ENCODE data around the gene SH3RF3. TPM values are rescaled to one million over a fixed set of nuclear protein-coding genes. Genes with fewer than 3 reads are reported as not detected.

Gene SH3RF3
- total RNA-seq, 1 experiment from 2014 or later: not detected

DNA sequence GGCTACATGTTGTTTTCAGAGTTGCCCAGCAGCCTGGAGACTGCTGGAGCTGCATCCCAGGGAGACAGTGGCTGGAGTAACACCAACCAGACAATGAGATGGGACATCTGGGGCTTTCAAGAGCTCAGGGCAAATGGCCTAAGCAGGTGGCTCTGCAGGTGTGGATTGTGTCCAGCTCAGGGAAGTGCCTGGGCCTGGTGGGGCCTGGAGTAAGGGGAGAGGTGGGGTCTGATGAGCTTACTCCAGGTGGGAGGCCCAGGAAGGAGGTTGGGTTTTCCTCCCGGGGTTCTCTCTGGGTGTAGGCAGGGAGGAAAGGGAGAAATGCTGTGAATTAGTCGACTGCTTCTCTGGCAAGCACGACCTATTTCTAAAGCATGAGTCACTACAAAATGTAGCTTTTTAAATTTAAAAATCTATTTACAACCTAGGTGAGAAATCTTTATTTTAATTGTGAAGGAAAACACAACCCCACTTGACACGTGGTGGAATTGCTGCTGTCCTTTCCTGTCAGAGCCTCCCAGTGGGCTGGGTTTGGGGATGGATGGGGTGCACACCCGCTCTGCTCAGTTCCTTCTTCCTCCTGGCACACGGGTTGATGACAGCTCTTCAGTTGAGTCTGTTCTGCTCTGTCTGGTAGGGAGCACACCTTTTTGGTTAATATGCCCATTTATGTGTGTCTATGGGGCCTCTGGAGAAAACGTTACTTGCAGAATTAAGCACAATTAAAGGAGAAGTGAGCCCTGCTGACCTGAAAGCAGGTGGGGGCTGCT, 81.6 kb downstream of the SH3RF3 start:
- RAD21 ChIA-PET (ENCODE audit: low non-redundant PET in 1 of 2, low total read pairs in 2 of 2, uncharacterized antibody in 2 of 2, unreplicated experiment in 2 of 2): no interaction called here
- POLR2A ChIA-PET: no interaction called here
- ATAC-seq (no peak), DNase-seq (ENCODE audit: low read depth, low spot score) (no peak)
- no peaks in the 10 kb centered on the region for H3K9me2 ChIP-seq (ENCODE audit: insufficient read depth)
- intact Hi-C loops (cut with micrococcal nuclease): no loop called here
- H4K20me1 ChIP-seq (ENCODE audit: insufficient read depth): no peaks in the 10 kb centered on the region
- no peaks in the 10 kb centered on the region for H3K9me3 ChIP-seq (ENCODE audit: control insufficient read depth in 1 of 2, insufficient read depth in 1 of 2, low read depth in 1 of 2, low read length in 2 of 2)
- no peak overlapping the region for H3K4me2 ChIP-seq (ENCODE audit: low read length)
- TF ChIP-seq, protein P1, sequence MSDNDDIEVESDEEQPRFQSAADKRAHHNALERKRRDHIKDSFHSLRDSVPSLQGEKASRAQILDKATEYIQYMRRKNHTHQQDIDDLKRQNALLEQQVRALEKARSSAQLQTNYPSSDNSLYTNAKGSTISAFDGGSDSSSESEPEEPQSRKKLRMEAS (IDR thresholded peaks at IDR 0.05): no peak
- no peak for TF ChIP-seq ELF1 (IDR thresholded peaks at IDR 0.05; ENCODE audit: borderline replicate concordance, low read depth)
- no peak for TF ChIP-seq TCF7L2 (IDR thresholded peaks at IDR 0.05; ENCODE audit: borderline replicate concordance, extremely low read depth, insufficient read depth, insufficient read length)
- TF ChIP-seq EZH2 (IDR thresholded peaks at IDR 0.05): no peak
- no peak for TF ChIP-seq POLR2AphosphoS5 (IDR thresholded peaks at IDR 0.05; ENCODE audit: low read depth, low read length)
- no peak overlapping the region for H2AFZ ChIP-seq (ENCODE audit: low read depth, low read length, poor library complexity, severe bottlenecking)
- H3K27me3 ChIP-seq (ENCODE audit: insufficient read depth, low read length): no peaks in the 10 kb centered on the region; the same call in 1 of the 2 replicates
- BruUV-seq (replicated peaks): no TSS peak
- H3K79me2 ChIP-seq (ENCODE audit: insufficient read depth, low read length): no peaks in the 10 kb centered on the region
- no peaks in the 10 kb centered on the region for H3K36me3 ChIP-seq (ENCODE audit: control insufficient read depth in 1 of 2, insufficient read depth in 2 of 2, low read length in 2 of 2)
- H3K9ac ChIP-seq (ENCODE audit: low read length): no peak overlapping the region
- no peak overlapping the region for H3K4me3 ChIP-seq (replicated peaks in 1 of 2; ENCODE audit: low read depth in 1 of 2, low read length in 2 of 2)
- CTCF ChIA-PET: no interaction called here
- H3K27ac ChIP-seq (ENCODE audit: low read depth, low read length): no peak overlapping the region
- peaks cover 15 to 22% of the 10 kb centered on the region in 2 experiments; a peak in 3 of 4 replicates for H3K4me1 ChIP-seq (ENCODE audit: control insufficient read depth in 1 of 2, insufficient read depth in 2 of 2, low read length in 2 of 2)

- DNase-seq (ENCODE audit: low read depth, low spot score): no peak
- Histone ChIP-seq H3K79me2 (ENCODE audit: insufficient read depth, low read length) (no peaks in the 10 kb centered on the region), H2AFZ (ENCODE audit: low read depth, low read length, poor library complexity, severe bottlenecking) (no peak overlapping the region), H3K9me3 (ENCODE audit: control insufficient read depth in 1 of 2, insufficient read depth in 1 of 2, low read depth in 1 of 2, low read length in 2 of 2) (no peaks in the 10 kb centered on the region), H4K20me1 (ENCODE audit: insufficient read depth) (no peaks in the 10 kb centered on the region), H3K36me3 (ENCODE audit: control insufficient read depth in 1 of 2, insufficient read depth in 2 of 2, low read length in 2 of 2) (no peaks in the 10 kb centered on the region), H3K4me1 (ENCODE audit: control insufficient read depth in 1 of 2, insufficient read depth in 2 of 2, low read length in 2 of 2) (peaks cover 15 to 22% of the 10 kb centered on the region in 2 experiments; a peak in 3 of 4 replicates), H3K27me3 (ENCODE audit: insufficient read depth, low read length) (no peaks in the 10 kb centered on the region; the same call in 1 of the 2 replicates), H3K4me2 (ENCODE audit: low read length) (no peak overlapping the region), H3K4me3 (replicated peaks in 1 of 2; ENCODE audit: low read depth in 1 of 2, low read length in 2 of 2) (no peak overlapping the region), H3K9ac (ENCODE audit: low read length) (no peak overlapping the region), H3K9me2 (ENCODE audit: insufficient read depth) (no peaks in the 10 kb centered on the region), H3K27ac (ENCODE audit: low read depth, low read length) (no peak overlapping the region)
- intact Hi-C loops (cut with micrococcal nuclease): no loop called here
- ChIA-PET CTCF (no interaction called here), RAD21 (ENCODE audit: low non-redundant PET in 1 of 2, low total read pairs in 2 of 2, uncharacterized antibody in 2 of 2, unreplicated experiment in 2 of 2) (no interaction called here), POLR2A (no interaction called here)
- ATAC-seq: no peak
- no TSS peak for BruUV-seq (replicated peaks)
- no peak for TF ChIP-seq JUND (IDR thresholded peaks at IDR 0.05)
- TF ChIP-seq CEBPB (IDR thresholded peaks at IDR 0.05; ENCODE audit: low read depth): no peak
- no peak for TF ChIP-seq CBX3 (IDR thresholded peaks at IDR 0.05; ENCODE audit: low read depth)
- no peak for TF ChIP-seq EZH2 (IDR thresholded peaks at IDR 0.05)
- TF ChIP-seq ZFX (IDR thresholded peaks at IDR 0.05): no peak
- TF ChIP-seq POLR2A (IDR thresholded peaks at IDR 0.05; ENCODE audit: borderline replicate concordance, extremely low read depth, insufficient read depth, insufficient read length): no peak
- TF ChIP-seq ZBTB33 (IDR thresholded peaks at IDR 0.05; ENCODE audit: extremely low read depth, insufficient replicate concordance, low read length): no peak
- TF ChIP-seq SP1 (IDR thresholded peaks at IDR 0.05; ENCODE audit: low read depth): no peak
- TF ChIP-seq EZH2phosphoT487 (IDR thresholded peaks at IDR 0.05; ENCODE audit: borderline replicate concordance): no peak
- TF ChIP-seq YY1 (IDR thresholded peaks at IDR 0.05; ENCODE audit: extremely low read depth, insufficient replicate concordance, low read depth, low read length): no peak
- no peak for TF ChIP-seq RAD21 (IDR thresholded peaks at IDR 0.05; ENCODE audit: low read depth)
- TF ChIP-seq POLR2AphosphoS5 (IDR thresholded peaks at IDR 0.05; ENCODE audit: low read depth, low read length): no peak
- no peak for TF ChIP-seq ZNF274 (IDR thresholded peaks at IDR 0.05; ENCODE audit: low read depth, low read length)
- no peak for TF ChIP-seq ELF1 (IDR thresholded peaks at IDR 0.05; ENCODE audit: borderline replicate concordance, low read depth)
Measured at GRCh38 chr2:109211315-109211714, 82.3 kb downstream of the SH3RF3 start.

All from HCT116 (cell line).